Lower leg skin (tissue), 4 donors: Measurements from ENCODE around the gene SPATA2. TPM values are rescaled to one million over a fixed set of nuclear protein-coding genes. Genes with fewer than 3 reads are reported as not detected.
A peak's percentile ranks its signal among the peaks of the same experiment; 100 is the strongest.

Source experiments
- DNase-seq, 2 donors: peaks; one replicate each; pipeline ENCODE4 v3.0.0-alpha.2; 2019; ENCODE audit warnings: low spot score in 2 of 2
- H3K4me3 ChIP-seq: fragments of 200-600 bp; sonication (generic); 2 replicates; pipeline ENCODE4 v1.5.1; 2017; ENCODE audit warnings: mild to moderate bottlenecking, low read depth; ENCODE audit not compliant: poor library complexity, severe bottlenecking
- CTCF ChIP-seq, 3 donors: fragments of 450-650 bp; IDR thresholded peaks; one replicate each; pipeline ENCODE4 v1.5.1; 2016; ENCODE audit warnings: antibody characterized with exemption in 3 of 3, mild to moderate bottlenecking in 3 of 3, moderate library complexity in 2 of 3
- POLR2A ChIP-seq, 2 donors: fragments of 450-650 bp; IDR thresholded peaks; one replicate each; pipeline ENCODE4 v1.6.1; 2016 to 2017; ENCODE audit warnings: antibody characterized with exemption in 2 of 2, mild to moderate bottlenecking in 1 of 2, moderate library complexity in 1 of 2
- WGBS, 2 donors: methylation state at CpG; one replicate each; pipeline ENCODE4 v1.1.5; 2018; 5-methylcytosine and 5-hydroxymethylcytosine counted together
- intact Hi-C: fragments of 100-400 bp; cut with DNase I; formaldehyde crosslinking; loops from one replicate; pipeline ENCODE4 v1.15.0; 2023; ENCODE audit warnings: low total_unique reads
- total RNA-seq, 4 donors: library from RNA; depleted of rRNA; stranded (reverse); fragments of >200 nt; gene quantifications; one replicate each; pipeline ENCODE4 v1.1.0, GENCODE V29; 2016

SPATA2 gene
- total RNA-seq, 4 donors from 2014 or later, result 5.3 to 8.2 (median 6.2) TPM

- WGBS, 2 donors, result 4 to 5% methylated on average over 19 of the region's 19 CpGs
- TF ChIP-seq CTCF (IDR thresholded peaks at IDR 0.05) (no peak), POLR2A (IDR thresholded peaks at IDR 0.05) (no peak)
- peak overlapping the region; percentile 98 for H3K4me3 ChIP-seq
- DNase-seq, result no peak
- intact Hi-C loops, result no loop called here
Measured at GRCh38 chr20:49914310-49915117, 815 bp downstream of the SPATA2 start.

DNA sequence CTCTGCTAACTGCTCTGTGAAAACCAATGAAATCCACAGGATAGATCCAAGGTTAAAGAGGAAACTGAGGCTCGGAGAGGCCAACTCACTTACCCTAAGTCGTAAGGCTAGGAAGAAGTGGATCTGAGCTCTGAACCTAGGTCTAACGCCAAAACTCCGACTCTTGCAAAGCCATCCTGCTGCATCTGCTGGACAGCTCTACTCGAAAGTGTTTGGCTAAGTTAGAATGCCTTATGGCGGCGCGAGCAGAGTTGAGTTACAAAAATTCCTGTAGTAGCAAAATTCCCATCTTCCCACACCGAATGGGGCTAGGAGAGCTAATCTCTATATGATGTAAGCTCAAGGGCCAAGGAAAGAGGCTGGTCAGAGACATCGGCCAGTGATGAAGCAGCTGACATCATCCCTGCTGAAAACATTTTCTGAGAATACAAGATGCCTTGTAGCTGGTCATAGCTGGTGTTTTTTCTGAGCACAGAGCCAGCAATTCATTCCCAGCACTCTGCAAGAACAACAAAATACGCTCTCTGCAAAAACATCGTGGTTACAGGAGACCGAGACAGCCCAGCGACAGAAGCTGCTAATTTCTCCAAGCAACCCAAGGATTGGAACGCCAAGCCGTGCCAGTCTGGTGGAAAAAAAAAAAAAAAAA is 1.8 kb downstream of the SPATA2 start:
- TF ChIP-seq POLR2A (IDR thresholded peaks at IDR 0.05) (no peak), CTCF (IDR thresholded peaks at IDR 0.05) (no peak)

DNA sequence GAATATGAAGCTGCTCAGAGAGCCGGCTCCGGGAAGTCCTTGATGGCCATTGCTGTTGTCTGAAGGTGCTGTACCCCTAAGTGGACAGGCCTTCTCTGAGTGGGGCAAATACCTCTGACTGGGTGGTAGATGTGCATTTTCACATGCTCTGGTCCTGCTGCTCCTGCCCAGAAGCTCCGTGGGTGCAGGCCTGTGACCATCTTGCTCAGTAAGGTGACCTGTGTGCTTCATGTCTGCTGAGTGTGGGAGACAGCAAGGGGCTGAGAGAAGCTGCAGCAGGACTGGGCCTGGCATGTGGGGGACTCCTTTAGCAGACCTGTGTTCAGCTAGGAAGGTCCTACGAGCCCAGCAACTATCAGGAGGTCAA is 5.0 kb downstream of the SPATA2 start:
- no peak overlapping the region for H3K4me3 ChIP-seq
- 78 to 84% methylated on average over 4 of the region's 4 CpGs for WGBS, 2 donors
- no peak for DNase-seq
- intact Hi-C loops, result no loop called here
- TF ChIP-seq POLR2A (IDR thresholded peaks at IDR 0.05) (no peak), CTCF (IDR thresholded peaks at IDR 0.05) (no peak)

More for the DNA sequence above, 1.8 kb downstream of the SPATA2 start:
- H3K4me3 ChIP-seq, result no peak overlapping the region
- WGBS, 2 donors, result 74 to 81% methylated on average over 16 of the region's 16 CpGs
- intact Hi-C loops, result no loop called here
- no peak for DNase-seq

- 74 to 75% methylated on average over 28 of the region's 28 CpGs for WGBS, 2 donors
- DNase-seq, result no peak
- H3K4me3 ChIP-seq, result no peak overlapping the region
- no peak for TF ChIP-seq CTCF (IDR thresholded peaks at IDR 0.05)
- intact Hi-C loops, result no loop called here
Measured at GRCh38 chr20:49909499-49910339, 5.6 kb downstream of the SPATA2 start.

GRCh38 chr20:49908258-49908565 is 7.1 kb downstream of the SPATA2 start:
- intact Hi-C loops, result no loop called here
- WGBS, 2 donors, result 73 to 93% methylated on average over 11 of the region's 11 CpGs
- no peak for TF ChIP-seq POLR2A (IDR thresholded peaks at IDR 0.05)
- no peak for TF ChIP-seq CTCF (IDR thresholded peaks at IDR 0.05)
- peak in 1 of 2 donors; percentile 85 for DNase-seq
- no peak overlapping the region for H3K4me3 ChIP-seq
